NCI-H128 (cell line): ENCODE data around the gene MGAT4B.

Experiments used
- DNase-seq: peaks from one replicate; lab custom pipeline; 2025; ENCODE audit not compliant: unreplicated experiment; lab: John Stamatoyannopoulos, UW

Gene MGAT4B

GRCh38 chr5:179812997-179813607, 6.4 kb upstream of the MGAT4B start:
- DNase-seq: no peak

GRCh38 chr5:179812135-179812825, 5.6 kb upstream of the MGAT4B start:
- DNase-seq: no peak

GRCh38 chr5:179805529-179806249, 977 bp downstream of the MGAT4B start:
- DNase-seq: no peak

GRCh38 chr5:179805070-179805528, 1.6 kb downstream of the MGAT4B start:
- no peak for DNase-seq

GRCh38 chr5:179804555-179804947, 2.1 kb downstream of the MGAT4B start:
- DNase-seq: no peak

- DNase-seq: no peak
These were observed 2.8 kb downstream of the MGAT4B start for GRCh38 chr5:179803651-179804554.

- DNase-seq: peak; percentile 49
These were observed 3.6 kb downstream of the MGAT4B start for GRCh38 chr5:179802950-179803562.

GRCh38 chr5:179802207-179802883, 4.3 kb downstream of the MGAT4B start:
- no peak for DNase-seq

GRCh38 chr5:179801304-179802206, 5.1 kb downstream of the MGAT4B start:
- no peak for DNase-seq

- no peak for DNase-seq
These were observed 5.9 kb downstream of the MGAT4B start for GRCh38 chr5:179800696-179801201.

GRCh38 chr5:179800071-179800695, 6.5 kb downstream of the MGAT4B start:
- no peak for DNase-seq

GRCh38 chr5:179799644-179799973, 7.1 kb downstream of the MGAT4B start:
- no peak for DNase-seq

GRCh38 chr5:179798771-179799643, 7.7 kb downstream of the MGAT4B start:
- DNase-seq: no peak

- DNase-seq: no peak
These were observed 8.4 kb downstream of the MGAT4B start for GRCh38 chr5:179798144-179798770.

- DNase-seq: no peak
These were observed 8.9 kb downstream of the MGAT4B start for GRCh38 chr5:179797741-179798140.

- DNase-seq: no peak
These were observed 9.6 kb downstream of the MGAT4B start for GRCh38 chr5:179796877-179797608.
